Memory B cell (primary cell): ENCODE measurements around the gene NGRN.

Experiments used
- ATAC-seq: fragments of 150-1000 bp; cut with Tn5 transposase; 2 replicates; pipeline ENCODE4 v1.10.0; 2021; ENCODE audit warnings: low read depth, mild to moderate bottlenecking, moderate library complexity
- DNase-seq, 2 donors: peaks; one replicate each; pipeline ENCODE4 v3.0.0; 2022; ENCODE audit warnings: low spot score in 2 of 2
- H3K27ac Mint-ChIP-seq: one replicate; pipeline ENCODE4 v1.8.0; 2022; ENCODE audit warnings: mild to moderate bottlenecking, moderate library complexity, mixed read lengths
- H3K27me3 Mint-ChIP-seq: one replicate; pipeline ENCODE4 v1.8.0; 2022; ENCODE audit warnings: mixed read lengths
- H3K36me3 Mint-ChIP-seq: one replicate; pipeline ENCODE4 v1.8.0; 2022; ENCODE audit warnings: mild to moderate bottlenecking, mixed read lengths
- H3K4me1 Mint-ChIP-seq: one replicate; pipeline ENCODE4 v1.8.0; 2022; ENCODE audit warnings: mixed read lengths
- H3K4me3 Mint-ChIP-seq: one replicate; pipeline ENCODE4 v1.8.0; 2022; ENCODE audit warnings: mild to moderate bottlenecking, moderate library complexity, mixed read lengths
- H3K9me3 Mint-ChIP-seq: one replicate; pipeline ENCODE4 v1.8.0; 2022; ENCODE audit warnings: mixed read lengths

Gene NGRN

DNA sequence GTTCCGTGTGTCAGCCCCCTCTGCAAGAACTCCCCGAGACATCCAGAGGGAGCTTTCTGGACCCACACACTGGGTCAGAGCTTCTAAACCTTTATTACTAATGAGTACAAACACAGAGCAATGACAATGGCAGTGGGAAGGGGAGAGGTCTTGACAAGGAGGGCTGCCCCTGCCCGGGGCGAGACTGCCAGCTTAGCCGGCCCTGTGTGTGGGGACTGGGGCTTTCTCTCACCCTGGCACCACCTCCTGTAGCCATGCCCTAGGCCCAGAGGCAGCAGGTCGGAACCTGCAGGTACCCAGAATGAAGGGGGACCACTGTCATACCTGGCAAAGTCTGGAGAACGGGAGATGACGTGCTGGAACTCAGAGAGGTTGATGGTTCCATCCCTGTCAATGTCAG lies 34.9 kb upstream of the NGRN start:
- Mint-ChIP-seq H3K27ac (peak overlapping the region; percentile 95), H3K36me3 (peaks cover 11% of the 10 kb centered on the region), H3K27me3 (no peaks in the 10 kb centered on the region), H3K4me1 (peaks cover 38% of the 10 kb centered on the region), H3K9me3 (no peaks in the 10 kb centered on the region), H3K4me3 (peak overlapping the region; percentile 89)
- ATAC-seq (no peak), DNase-seq (no peak)

GRCh38 chr15:90231028-90232017 lies 34.1 kb upstream of the NGRN start:
- ATAC-seq, result peak; percentile 63
- Mint-ChIP-seq H3K27ac (peak overlapping the region; percentile 95), H3K36me3 (peaks cover 6% of the 10 kb centered on the region), H3K9me3 (no peaks in the 10 kb centered on the region), H3K27me3 (no peaks in the 10 kb centered on the region), H3K4me3 (peak overlapping the region; percentile 89), H3K4me1 (peaks cover 38% of the 10 kb centered on the region)
- peak; percentile 65 to 69 for DNase-seq

GRCh38 chr15:90232196-90232595 lies 33.3 kb upstream of the NGRN start:
- DNase-seq, result no peak
- Mint-ChIP-seq H3K36me3 (peaks cover 10% of the 10 kb centered on the region), H3K4me3 (peak overlapping the region; percentile 89), H3K27ac (peak overlapping the region; percentile 95), H3K27me3 (no peaks in the 10 kb centered on the region), H3K4me1 (peaks cover 38% of the 10 kb centered on the region), H3K9me3 (no peaks in the 10 kb centered on the region)
- ATAC-seq, result no peak

- Mint-ChIP-seq H3K36me3 (peaks cover 10% of the 10 kb centered on the region), H3K27ac (peak overlapping the region; percentile 95), H3K4me1 (peaks cover 38% of the 10 kb centered on the region), H3K9me3 (no peaks in the 10 kb centered on the region), H3K4me3 (peak overlapping the region; percentile 89), H3K27me3 (no peaks in the 10 kb centered on the region)
- no peak for DNase-seq
- no peak for ATAC-seq
Measured at GRCh38 chr15:90232941-90233386, 32.5 kb upstream of the NGRN start.

GRCh38 chr15:90233387-90234095 lies 31.9 kb upstream of the NGRN start, which contains the start of gene CIB1:
Gene CIB1, minus strand, starts transcription at chr15:90233941. Its CDS starts 56 bp downstream, at chr15:90233885.
- no peaks in the 10 kb centered on the region for H3K27me3 Mint-ChIP-seq
- peak within 1 kb of the TSS; percentile 89 for H3K4me3 Mint-ChIP-seq
- peaks cover 13% of the 10 kb centered on the region for H3K36me3 Mint-ChIP-seq
- ATAC-seq (peak; percentile 73), DNase-seq (peak; percentile 91 to 94)
- peak within 1 kb of the TSS; percentile 95 for H3K27ac Mint-ChIP-seq
- H3K4me1 Mint-ChIP-seq, result peaks cover 38% of the 10 kb centered on the region
- H3K9me3 Mint-ChIP-seq, result no peaks in the 10 kb centered on the region

DNA sequence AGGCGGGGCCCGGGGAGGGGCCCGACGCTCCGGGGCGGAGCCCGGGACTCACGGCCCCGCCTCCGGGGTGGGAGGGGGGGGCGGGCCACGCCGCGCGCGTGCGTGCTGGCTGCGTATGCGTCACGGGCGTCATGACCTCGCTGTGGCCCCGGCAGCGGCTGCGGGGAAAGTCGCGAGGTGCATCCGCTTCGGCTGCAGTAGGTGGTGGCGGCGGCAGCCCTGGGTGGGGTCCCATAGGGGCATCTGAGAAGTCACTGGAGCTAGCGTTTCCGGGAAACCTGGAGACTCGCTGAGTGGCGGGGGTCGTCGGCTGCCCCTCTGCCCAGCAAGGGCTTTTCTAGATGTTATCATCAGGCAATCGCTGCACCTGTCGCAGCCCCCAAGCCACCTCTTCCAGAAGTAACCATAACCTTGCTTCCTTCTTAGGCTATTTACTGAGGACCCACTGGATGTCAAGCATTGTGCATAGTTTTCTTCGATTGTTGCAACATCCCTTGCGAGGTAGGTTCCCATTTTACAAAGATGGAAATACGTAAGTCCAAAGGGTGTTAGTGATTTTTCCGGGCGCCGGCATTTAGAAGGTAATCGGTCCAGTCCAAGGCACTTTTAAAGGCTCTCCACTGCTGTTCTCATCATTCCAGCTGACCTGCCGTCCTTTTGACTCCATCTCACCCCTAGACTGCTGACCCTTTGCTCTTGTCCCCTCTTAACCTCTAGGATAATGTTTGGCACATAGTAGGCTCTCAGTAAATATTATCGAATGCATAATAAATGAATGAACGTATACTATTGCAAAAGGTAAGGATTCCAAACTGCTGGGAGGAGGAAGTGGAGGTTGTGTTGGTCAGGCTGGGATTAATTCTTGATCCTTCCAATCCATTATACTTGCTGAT lies 31.1 kb upstream of the NGRN start, which contains the start of gene GDPGP1:
GDPGP1 (plus strand) TSS at position 114 of the 893 bp plus-strand sequence. CDS start 6,700 bp downstream, outside the sequence.
- ATAC-seq (peak; percentile 62), DNase-seq (no peak)
- Mint-ChIP-seq H3K27ac (peak within 1 kb of the TSS; percentile 95), H3K36me3 (peaks cover 14% of the 10 kb centered on the region), H3K4me1 (peaks cover 34% of the 10 kb centered on the region), H3K4me3 (peak within 1 kb of the TSS; percentile 89), H3K27me3 (no peaks in the 10 kb centered on the region), H3K9me3 (no peaks in the 10 kb centered on the region)

DNA sequence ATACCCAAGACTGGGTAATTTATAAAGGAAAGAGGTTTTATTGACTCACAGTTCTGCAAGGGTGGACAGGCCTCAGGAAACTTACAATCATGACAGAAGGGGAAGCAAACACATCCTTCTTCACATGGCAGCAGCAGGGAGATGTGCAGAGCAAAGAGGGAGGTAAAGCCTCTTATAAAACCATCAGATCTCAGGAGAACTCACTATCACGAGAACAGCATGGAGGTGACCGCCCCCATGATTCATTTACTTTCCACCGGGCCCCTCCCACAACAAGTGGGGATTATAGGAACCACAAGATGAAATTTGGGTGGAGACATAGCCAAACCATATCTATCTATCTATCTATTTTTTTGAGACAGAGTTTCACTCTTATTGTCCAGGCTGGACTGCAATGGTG lies 26.1 kb upstream of the NGRN start:
- Mint-ChIP-seq H3K27ac (no peak overlapping the region), H3K9me3 (no peaks in the 10 kb centered on the region), H3K27me3 (no peaks in the 10 kb centered on the region), H3K4me1 (peaks cover 9% of the 10 kb centered on the region), H3K36me3 (peaks cover 13% of the 10 kb centered on the region), H3K4me3 (no peak overlapping the region)
- DNase-seq, result no peak
- ATAC-seq, result no peak

DNA sequence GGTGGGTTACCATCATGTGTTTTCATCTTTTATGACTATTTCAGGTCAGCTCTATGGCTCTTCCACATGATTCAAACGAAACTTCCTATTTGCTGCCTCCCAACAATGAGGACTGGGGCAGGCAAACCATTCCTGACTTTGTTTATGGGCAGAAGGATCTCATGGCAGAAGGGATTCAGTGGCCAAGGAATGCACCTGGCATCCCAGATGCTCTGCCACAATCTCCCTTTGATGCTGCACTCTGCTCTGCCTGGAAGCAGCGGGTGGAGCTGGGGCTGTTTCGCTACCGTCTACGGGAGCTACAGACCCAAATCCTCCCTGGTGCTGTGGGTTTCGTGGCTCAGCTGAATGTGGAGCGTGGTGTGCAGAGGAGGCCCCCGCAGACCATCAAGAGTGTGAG lies 24.6 kb upstream of the NGRN start:
- Mint-ChIP-seq H3K27me3 (no peaks in the 10 kb centered on the region), H3K36me3 (peaks cover 13% of the 10 kb centered on the region), H3K9me3 (no peaks in the 10 kb centered on the region), H3K4me3 (no peak overlapping the region), H3K27ac (no peak overlapping the region), H3K4me1 (peaks cover 2% of the 10 kb centered on the region)
- no peak for ATAC-seq
- DNase-seq, result no peak

GRCh38 chr15:90241343-90242192 lies 23.9 kb upstream of the NGRN start:
- Mint-ChIP-seq H3K27ac (no peak overlapping the region), H3K27me3 (no peaks in the 10 kb centered on the region), H3K4me3 (no peak overlapping the region), H3K4me1 (peaks cover 2% of the 10 kb centered on the region), H3K9me3 (no peaks in the 10 kb centered on the region), H3K36me3 (peaks cover 11% of the 10 kb centered on the region)
- no peak for DNase-seq
- no peak for ATAC-seq

DNA sequence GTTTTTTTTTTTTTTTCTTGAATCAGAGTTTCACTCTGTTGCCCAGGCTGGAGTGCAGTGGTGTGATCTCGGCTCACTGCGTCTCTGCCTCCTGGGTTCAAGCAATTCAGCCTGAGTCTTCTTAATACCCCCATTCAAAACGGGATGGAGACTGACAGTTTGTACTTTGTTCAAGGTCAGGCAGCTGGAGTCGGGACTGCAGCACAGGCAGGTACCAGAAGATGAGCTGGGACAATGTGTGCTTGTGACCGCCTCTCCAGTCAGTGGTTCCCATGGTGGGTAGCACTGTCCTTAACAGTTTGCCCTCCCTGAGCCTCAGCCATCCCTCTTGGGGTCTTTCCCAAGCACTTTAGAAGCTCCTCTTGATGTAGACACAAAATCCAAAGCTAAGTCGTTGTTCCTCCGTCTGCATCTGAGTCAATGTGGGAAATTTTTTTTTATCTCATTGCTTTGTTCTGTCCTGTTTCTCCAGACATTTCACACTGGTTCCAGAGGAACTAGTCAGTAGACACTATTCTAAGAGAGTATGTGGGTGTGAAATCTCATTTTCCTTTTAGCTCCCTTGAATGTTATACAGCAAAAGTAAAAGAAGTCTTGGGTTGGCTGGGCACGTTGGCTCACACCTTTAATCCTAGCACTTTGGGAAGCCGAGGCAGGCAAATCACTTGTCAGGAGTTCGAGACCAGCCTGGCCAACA lies 21.4 kb upstream of the NGRN start:
- Mint-ChIP-seq H3K9me3 (no peaks in the 10 kb centered on the region), H3K36me3 (peaks cover 4% of the 10 kb centered on the region), H3K4me3 (no peak overlapping the region), H3K4me1 (peaks cover 6% of the 10 kb centered on the region), H3K27ac (no peak overlapping the region), H3K27me3 (no peaks in the 10 kb centered on the region)
- no peak for DNase-seq
- no peak for ATAC-seq

GRCh38 chr15:90248789-90249202 lies 16.7 kb upstream of the NGRN start:
- peak overlapping the region; percentile 20 for H3K27ac Mint-ChIP-seq

GRCh38 chr15:90249203-90249863 lies 16.1 kb upstream of the NGRN start, which contains the start of gene TTLL13:
Gene TTLL13, plus strand, starts transcription at chr15:90249556. Its CDS starts 1,075 bp downstream, at chr15:90250631.
- DNase-seq (peak in 1 of 2 donors; percentile 27), ATAC-seq (peak; percentile 54)
- Mint-ChIP-seq H3K9me3 (no peaks in the 10 kb centered on the region), H3K36me3 (no peaks in the 10 kb centered on the region), H3K27ac (peak within 1 kb of the TSS; percentile 20), H3K4me1 (peaks cover 11% of the 10 kb centered on the region), H3K27me3 (no peaks in the 10 kb centered on the region), H3K4me3 (peak within 1 kb of the TSS; percentile 72)

More at GRCh38 chr15:90248789-90249202, 16.7 kb upstream of the NGRN start:
- ATAC-seq, result no peak
- no peaks in the 10 kb centered on the region for H3K9me3 Mint-ChIP-seq
- no peak for DNase-seq
- no peaks in the 10 kb centered on the region for H3K36me3 Mint-ChIP-seq
- peaks cover 11% of the 10 kb centered on the region for H3K4me1 Mint-ChIP-seq
- H3K27me3 Mint-ChIP-seq, result no peaks in the 10 kb centered on the region
- H3K4me3 Mint-ChIP-seq, result peak overlapping the region; percentile 72
